Fibroblast of skin of back (primary cell): ENCODE measurements around the gene PIGR.

Experiments used
- DNase-seq: peaks from one replicate; pipeline ENCODE4 v3.0.0-alpha.2; 2013

Gene PIGR

DNA sequence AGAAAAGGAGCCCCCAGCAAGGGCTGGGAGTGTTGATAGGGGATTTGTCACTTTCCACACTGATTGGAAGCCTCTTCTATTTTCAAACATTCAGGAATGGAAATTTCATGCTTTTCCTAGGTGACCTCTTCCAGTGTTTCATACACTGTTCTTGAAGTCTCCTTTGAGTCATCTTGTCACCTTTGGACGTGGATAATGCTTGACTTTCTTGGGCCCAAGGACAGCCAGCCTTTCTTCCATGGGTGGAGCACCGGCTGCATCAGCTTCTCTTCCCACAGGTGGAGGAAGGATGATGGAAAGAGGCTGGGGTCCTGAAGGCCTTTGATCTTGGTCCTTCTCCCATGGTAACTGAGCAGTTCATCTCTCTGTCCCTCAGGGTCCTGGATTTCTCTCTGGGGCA is 11.9 kb upstream of the PIGR start:
- no peak for DNase-seq

DNA sequence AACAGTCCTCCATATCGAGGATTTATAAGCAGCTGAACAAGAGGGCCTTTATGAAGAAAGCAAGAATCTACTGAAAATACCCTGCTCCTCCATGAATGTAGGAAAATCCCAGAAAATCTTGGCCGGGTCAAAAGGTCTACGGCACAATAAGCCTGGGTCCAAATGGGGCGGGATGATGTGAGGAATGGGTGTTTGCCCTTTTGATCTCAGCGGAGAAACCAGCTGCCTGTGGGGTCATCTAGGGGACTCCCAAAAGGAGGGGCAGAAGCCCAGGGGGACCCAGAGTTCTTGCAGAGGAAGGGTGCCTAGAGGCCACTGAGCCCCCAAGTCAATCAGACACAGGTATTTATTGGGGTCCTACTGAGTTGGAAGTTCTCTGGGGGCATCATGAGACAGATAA is 11.4 kb upstream of the PIGR start:
- DNase-seq, result no peak

- no peak for DNase-seq
These were observed 9.5 kb upstream of the PIGR start for GRCh38 chr1:206955476-206956451.

DNA sequence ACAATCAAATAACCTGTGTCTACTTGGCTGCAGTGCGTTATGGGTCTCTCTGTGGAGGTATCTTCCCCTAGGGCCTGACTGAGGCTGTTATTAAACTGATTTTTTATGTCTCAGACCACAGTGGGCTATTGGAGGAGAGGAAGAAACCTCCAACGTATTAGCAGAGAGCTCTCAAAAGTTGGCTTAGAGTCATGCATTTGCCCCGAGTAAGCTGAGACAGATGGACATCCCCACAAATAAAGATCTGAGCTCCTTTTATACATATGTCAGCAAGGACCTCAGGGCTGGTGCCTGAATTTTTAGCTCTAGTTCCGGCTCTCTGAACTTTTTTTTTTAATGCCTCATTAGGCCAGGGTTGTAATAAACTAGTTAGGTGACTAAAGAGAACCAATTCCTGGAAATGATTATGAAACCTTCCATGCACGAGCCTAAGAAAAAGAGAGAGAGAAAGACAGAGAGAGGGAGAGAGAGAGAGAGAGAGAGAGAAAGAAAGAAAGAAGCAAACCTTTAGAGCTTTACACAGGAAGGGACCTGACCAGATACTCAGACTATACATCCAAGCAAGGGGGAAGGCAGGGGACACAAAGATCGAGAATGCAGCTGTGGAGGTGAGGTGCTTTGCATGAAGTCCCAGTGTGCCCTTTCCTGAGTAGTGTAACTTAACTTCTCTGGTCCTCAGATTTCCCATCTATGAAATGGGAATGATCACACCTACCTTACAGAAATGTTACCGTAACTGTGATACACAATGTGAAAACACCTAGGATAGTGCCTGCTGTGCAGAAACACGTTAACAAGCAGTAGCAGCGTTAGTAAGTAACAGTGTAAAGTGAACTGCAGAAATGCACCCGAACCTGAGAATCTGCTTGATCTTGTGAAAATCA is 8.4 kb upstream of the PIGR start:
- no peak for DNase-seq

- no peak for DNase-seq
These were observed 7.4 kb upstream of the PIGR start for GRCh38 chr1:206953626-206954025.

- no peak for DNase-seq
These were observed 6.9 kb upstream of the PIGR start for GRCh38 chr1:206953126-206953525.

GRCh38 chr1:206952171-206952570 is 5.9 kb upstream of the PIGR start:
- DNase-seq, result no peak

DNA sequence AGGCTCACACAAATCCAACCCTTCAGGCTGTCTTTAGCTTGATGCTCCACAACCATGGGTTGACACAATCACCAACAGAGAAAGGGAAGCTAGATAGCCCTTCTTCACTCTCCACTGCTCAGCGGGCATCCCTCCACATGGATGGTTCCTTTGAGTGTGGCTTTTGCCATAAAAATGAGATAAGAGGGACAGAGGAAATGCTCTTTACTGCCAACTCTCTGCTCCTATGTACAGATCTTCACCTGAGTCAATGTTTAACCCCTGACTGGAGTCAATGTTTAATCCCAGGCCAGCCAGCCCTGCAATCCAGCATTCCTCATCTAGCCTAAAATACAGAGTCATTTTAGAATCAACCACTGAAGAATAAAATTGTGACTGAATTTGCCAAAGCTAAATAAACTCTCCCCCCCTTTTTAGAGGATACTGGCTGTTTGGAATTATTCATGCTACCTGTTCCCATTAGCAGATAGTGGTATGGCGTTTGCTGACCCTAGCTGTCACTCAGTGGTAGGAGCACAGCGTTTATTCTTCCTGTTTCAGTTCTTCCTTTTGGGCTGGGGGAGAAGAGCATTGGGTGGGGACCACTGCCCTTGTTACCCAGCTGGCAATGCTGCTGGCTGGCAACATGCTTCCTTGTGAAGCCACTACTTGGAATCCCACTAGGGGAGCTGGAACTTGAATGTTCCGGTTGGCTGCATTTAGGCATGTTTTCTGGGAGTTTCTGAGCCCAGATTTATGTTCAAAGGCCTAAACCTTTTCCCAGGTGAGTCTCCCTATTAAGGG is 5.2 kb upstream of the PIGR start:
- no peak for DNase-seq

- DNase-seq, result no peak
These were observed 3.4 kb upstream of the PIGR start for GRCh38 chr1:206949641-206950040.

GRCh38 chr1:206949208-206949607 is 2.9 kb upstream of the PIGR start:
- no peak for DNase-seq

DNA sequence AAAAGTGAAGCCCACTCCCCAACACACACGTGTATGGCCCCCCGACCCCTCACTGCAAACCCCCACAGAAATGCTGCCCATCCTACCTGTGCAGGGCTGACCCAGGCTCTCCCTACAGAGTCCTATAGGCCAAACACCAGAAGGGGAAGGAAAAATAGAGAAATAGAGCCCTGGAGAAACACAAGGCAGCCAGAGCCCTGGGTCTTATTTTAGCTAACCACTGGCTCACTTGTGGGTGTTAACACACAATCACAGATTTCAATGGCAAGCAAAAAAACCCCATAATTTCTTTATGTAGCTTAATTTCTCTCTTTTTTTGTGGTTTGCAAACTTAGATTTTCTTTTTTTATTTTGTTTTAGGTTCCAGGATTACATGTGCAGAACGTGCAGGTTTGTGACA is 989 bp upstream of the PIGR start:
- no peak for DNase-seq

- DNase-seq, result no peak
These were observed 487 bp downstream of the PIGR start for GRCh38 chr1:206945779-206946178.

- no peak for DNase-seq
These were observed 1.6 kb downstream of the PIGR start for GRCh38 chr1:206944703-206945102.

GRCh38 chr1:206941766-206942418 is 4.4 kb downstream of the PIGR start:
- DNase-seq, result no peak

DNA sequence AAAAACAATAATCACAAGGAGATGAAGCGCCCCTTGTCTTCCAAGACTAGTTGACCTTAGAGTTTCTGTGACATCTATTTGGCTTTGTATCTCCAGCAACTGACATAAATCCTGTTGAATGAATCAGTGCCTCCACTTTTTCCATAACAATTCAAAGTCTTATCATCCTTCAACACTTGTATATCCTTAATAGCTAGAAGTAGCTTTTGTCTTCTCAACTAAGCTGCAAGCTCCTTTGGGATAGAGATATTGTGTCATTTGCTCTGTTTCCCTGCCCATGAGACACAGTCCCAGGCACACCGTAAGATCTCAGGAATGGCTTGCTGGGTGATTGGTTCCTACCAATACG is 5.7 kb downstream of the PIGR start:
- no peak for DNase-seq

DNA sequence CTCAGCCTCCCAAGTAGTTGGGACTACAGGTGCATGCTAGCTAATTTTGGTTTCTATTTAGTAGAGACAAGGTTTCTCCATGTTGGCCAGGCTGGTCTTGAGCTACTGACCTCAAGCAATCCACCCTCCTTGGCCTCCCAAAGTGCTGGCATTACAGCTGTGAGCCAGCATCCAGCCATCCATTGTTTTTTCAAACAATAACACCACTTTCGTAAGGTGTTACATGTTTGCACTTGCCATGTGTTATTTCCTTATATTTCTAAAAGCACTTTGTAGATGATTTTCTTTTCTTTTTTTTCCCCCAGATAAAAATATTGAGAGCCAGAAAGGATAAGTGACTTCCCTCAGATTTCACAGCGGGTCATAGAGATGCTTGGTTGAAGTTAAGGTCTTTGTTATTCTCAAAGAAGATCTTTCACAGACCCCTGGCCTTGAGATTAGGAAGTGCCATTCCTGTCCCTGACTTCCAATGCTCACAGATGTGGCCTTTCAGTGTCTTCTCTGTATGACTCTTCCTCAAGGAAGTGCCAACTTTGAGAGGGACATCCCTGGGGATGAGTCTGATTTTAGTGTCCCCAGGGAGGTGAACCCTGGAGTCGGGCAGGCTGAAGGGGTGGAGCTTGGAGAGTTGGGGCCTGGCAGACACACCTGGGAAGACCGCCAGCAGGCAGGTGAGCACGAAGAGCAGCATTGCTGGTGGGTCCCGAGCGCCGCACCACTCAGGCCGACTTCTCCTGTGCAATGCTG is 6.3 kb downstream of the PIGR start:
- no peak for DNase-seq

GRCh38 chr1:206939131-206939530 is 7.1 kb downstream of the PIGR start:
- DNase-seq, result no peak

GRCh38 chr1:206937425-206937824 is 8.8 kb downstream of the PIGR start:
- no peak for DNase-seq

DNA sequence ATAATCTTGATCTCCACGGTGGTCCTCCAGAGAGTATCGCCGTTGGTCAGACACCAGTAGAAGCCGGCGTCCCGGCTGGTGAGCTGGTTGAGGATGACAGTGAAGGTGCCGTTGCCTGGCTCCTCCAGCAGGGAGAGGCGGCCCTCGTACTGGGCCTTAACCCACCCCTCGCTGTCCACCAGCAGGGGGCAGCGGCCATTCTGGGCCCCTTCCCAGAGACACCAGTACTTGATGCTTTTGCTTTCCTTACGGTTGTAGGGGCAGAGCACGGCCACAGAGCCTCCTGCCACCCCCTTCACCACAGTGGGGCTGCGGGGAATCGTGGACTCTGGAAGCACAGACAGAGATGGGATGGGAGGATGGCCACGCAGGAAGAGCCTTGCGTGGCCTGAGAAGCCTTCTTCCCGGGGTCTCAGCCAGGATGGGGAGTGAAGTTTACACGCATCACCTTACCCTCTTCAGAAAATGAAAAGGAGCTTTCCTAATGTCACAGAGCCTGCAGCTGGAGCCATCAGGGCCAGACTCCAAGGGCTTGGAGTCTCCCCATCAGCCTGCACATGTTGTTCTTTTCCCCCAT is 10.7 kb downstream of the PIGR start:
- peak; percentile 30 for DNase-seq

- DNase-seq, result no peak
These were observed 12.8 kb downstream of the PIGR start for GRCh38 chr1:206933333-206933945.

DNA sequence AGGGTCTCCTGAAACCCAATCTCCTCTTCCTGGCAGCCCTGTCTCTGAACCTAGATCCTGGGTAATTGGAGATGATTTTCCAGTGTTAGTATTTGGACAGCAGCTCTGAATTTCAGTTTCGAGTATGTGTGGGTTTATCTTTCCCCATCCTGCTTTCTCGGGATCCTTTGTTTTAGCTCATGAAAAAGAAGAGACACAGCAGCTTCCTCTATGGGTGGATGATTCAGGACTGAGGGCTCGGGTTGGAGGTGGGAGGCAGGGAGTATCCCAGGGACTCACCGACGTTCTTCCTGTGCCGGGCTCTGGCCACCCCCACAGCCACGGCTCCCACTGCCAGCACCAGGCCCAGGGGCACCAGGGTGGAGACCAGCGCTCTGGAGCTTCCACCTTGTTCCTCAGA is 14.1 kb downstream of the PIGR start:
- no peak for DNase-seq
